Gastrocnemius medialis (tissue), 4 donors: ENCODE results near the gene UBR4. TPM values are rescaled to one million over a fixed set of nuclear protein-coding genes. Genes with fewer than 3 reads are reported as not detected.

Source experiments
- ATAC-seq, 2 donors: fragments of 150-250 bp; one replicate each; pipeline ENCODE4 v1.9.1; 2016
- DNase-seq, 2 donors: peaks; one replicate each; pipeline ENCODE4 v3.0.0-alpha.2; 2019
- H3K27ac ChIP-seq, 4 donors: fragments of 200-600 bp; sonication (generic); 1 replicate in 1 of 4; 2 replicates in 3 of 4; pipeline ENCODE4 v1.5.1; 2016 to 2018; ENCODE audit warnings: mild to moderate bottlenecking in 2 of 4, moderate library complexity in 1 of 4
- H3K27me3 ChIP-seq, 3 donors: fragments of 200-600 bp; sonication (generic) in 2 of 3; 1 replicate in 1 of 3; 2 replicates in 2 of 3; pipeline versions ENCODE4 v1.5.1 to v1.6.0; 2016 to 2019; ENCODE audit warnings: mild to moderate bottlenecking in 1 of 3, moderate library complexity in 1 of 3
- H3K36me3 ChIP-seq, 2 donors: fragments of 200-600 bp; sonication (generic) in 1 of 2; one replicate each; pipeline ENCODE4 v1.5.1; 2017 to 2018
- H3K4me1 ChIP-seq, 2 donors: fragments of 200-600 bp; sonication (generic) in 1 of 2; one replicate each; pipeline ENCODE4 v1.5.1; 2016 to 2017; ENCODE audit warnings: mild to moderate bottlenecking in 2 of 2
- H3K4me3 ChIP-seq, 4 donors: fragments of 200-600 bp; sonication (generic) in 3 of 4; 1 replicate in 1 of 4; 2 replicates in 3 of 4; pipeline ENCODE4 v1.5.1; 2016 to 2019; ENCODE audit warnings: mild to moderate bottlenecking in 2 of 4
- H3K9me3 ChIP-seq, 3 donors: fragments of 200-600 bp; sonication (generic) in 2 of 3; 1 replicate in 1 of 3; 2 replicates in 2 of 3; pipeline ENCODE4 v1.5.1; 2016 to 2019
- CTCF ChIP-seq, 5 experiments: fragments of 450-650 bp in 3 of 5; fragments of 200-600 bp in 2 of 5; sonication (generic) in 2 of 5; IDR thresholded peaks in 4 of 5; conservative IDR thresholded peaks in 1 of 5; 1 replicate in 4 of 5; 2 replicates in 1 of 5; pipeline ENCODE4 v1.5.1; 2016 to 2019; ENCODE audit warnings: antibody characterized with exemption in 5 of 5, mild to moderate bottlenecking in 3 of 5, moderate library complexity in 3 of 5
- POLR2A ChIP-seq, 2 donors: fragments of 450-650 bp; IDR thresholded peaks; one replicate each; pipeline ENCODE4 v1.6.1; 2017; ENCODE audit warnings: antibody characterized with exemption in 2 of 2, mild to moderate bottlenecking in 2 of 2, moderate library complexity in 2 of 2
- in situ Hi-C, 4 donors: fragments of 200-750 bp; cut with MboI; loops; one replicate each; pipeline versions ENCODE4 v1.15.0 to v1.8.0; 2017; ENCODE audit warnings: low sequenced_read_pairs in 4 of 4
- intact Hi-C: fragments of 100-400 bp; cut with DNase I; formaldehyde crosslinking; loops from one replicate; pipeline ENCODE4 v1.15.1; 2023; ENCODE audit warnings: low total_unique reads
- total RNA-seq, 4 donors: library from RNA; depleted of rRNA; stranded (reverse); fragments of >200 nt; gene quantifications; one replicate each; pipeline versions ENCODE4 v1.1.0 to v1.2.3, GENCODE V29; 2016

Gene UBR4
- total RNA-seq, 4 donors from 2014 or later, result 156 to 293 (median 197) TPM

- H3K4me3 ChIP-seq, result no peak overlapping the region
- intact Hi-C loops, result loop anchor here (1.0 to 5.0 kb wide), 2 partner anchors 19 to 169 kb away; partner anchors contain the start of gene ALDH4A1
- ATAC-seq (no peak), DNase-seq (no peak)
- no peaks in the 10 kb centered on the region for H3K27me3 ChIP-seq
- no peaks in the 10 kb centered on the region for H3K9me3 ChIP-seq
- peaks cover 0 to 24% of the 10 kb centered on the region in 2 donors for H3K36me3 ChIP-seq
- H3K4me1 ChIP-seq, result peaks cover 33 to 43% of the 10 kb centered on the region in 2 donors
- in situ Hi-C loops, result no loop called here
- H3K27ac ChIP-seq, result no peak overlapping the region
- TF ChIP-seq POLR2A (IDR thresholded peaks at IDR 0.05), result no peak
- no peak for TF ChIP-seq CTCF (IDR thresholded peaks at IDR 0.05 in 4 of 5, conservative IDR thresholded peaks at IDR 0.05 in 1 of 5)
Measured at GRCh38 chr1:19071674-19072281, 138.3 kb downstream of the UBR4 start.

GRCh38 chr1:19070891-19071621 is 139.0 kb downstream of the UBR4 start:
- DNase-seq, result no peak
- intact Hi-C loops, result loop anchor here (5.0 kb wide), 1 partner anchor 169 kb away; the partner anchor contains the start of gene ALDH4A1

GRCh38 chr1:19070197-19070651 is 139.8 kb downstream of the UBR4 start:
- intact Hi-C loops, result loop anchor here (5.0 kb wide), 1 partner anchor 168 kb away; the partner anchor contains the start of gene ALDH4A1

More at GRCh38 chr1:19070891-19071621, 139.0 kb downstream of the UBR4 start:
- no peak for TF ChIP-seq CTCF (IDR thresholded peaks at IDR 0.05 in 4 of 5, conservative IDR thresholded peaks at IDR 0.05 in 1 of 5)
- Histone ChIP-seq H3K27ac (no peak overlapping the region), H3K4me1 (peaks cover 32 to 43% of the 10 kb centered on the region in 2 donors), H3K9me3 (no peaks in the 10 kb centered on the region), H3K36me3 (peaks cover 0 to 17% of the 10 kb centered on the region in 2 donors), H3K4me3 (no peak overlapping the region), H3K27me3 (no peaks in the 10 kb centered on the region)
- in situ Hi-C loops, result no loop called here
- ATAC-seq, result no peak

GRCh38 chr1:19068639-19069276 is 141.3 kb downstream of the UBR4 start:
- no peak for DNase-seq
- Histone ChIP-seq H3K4me1 (peaks cover 14 to 23% of the 10 kb centered on the region in 2 donors), H3K36me3 (no peaks in the 10 kb centered on the region), H3K27me3 (no peaks in the 10 kb centered on the region), H3K4me3 (no peak overlapping the region), H3K9me3 (no peaks in the 10 kb centered on the region), H3K27ac (no peak overlapping the region)
- ATAC-seq, result no peak
- TF ChIP-seq POLR2A (IDR thresholded peaks at IDR 0.05) (no peak), CTCF (IDR thresholded peaks at IDR 0.05 in 4 of 5, conservative IDR thresholded peaks at IDR 0.05 in 1 of 5) (no peak)
- intact Hi-C loops, result no loop called here
- in situ Hi-C loops, result no loop called here

More at GRCh38 chr1:19070197-19070651, 139.8 kb downstream of the UBR4 start:
- Histone ChIP-seq H3K27ac (no peak overlapping the region), H3K36me3 (peaks cover 0 to 9% of the 10 kb centered on the region in 2 donors), H3K4me3 (no peak overlapping the region), H3K4me1 (peaks cover 24 to 37% of the 10 kb centered on the region in 2 donors), H3K9me3 (no peaks in the 10 kb centered on the region), H3K27me3 (no peaks in the 10 kb centered on the region)
- in situ Hi-C loops, result no loop called here
- ATAC-seq (no peak), DNase-seq (peak in 1 of 2 donors; percentile 11)
- TF ChIP-seq POLR2A (IDR thresholded peaks at IDR 0.05) (no peak), CTCF (IDR thresholded peaks at IDR 0.05 in 4 of 5, conservative IDR thresholded peaks at IDR 0.05 in 1 of 5) (no peak)
